HG03457 (cell line): ENCODE results near the gene ENPP7.

ENCODE experiments used
- ATAC-seq: cut with Tn5 transposase; IDR thresholded peaks from one replicate; pipeline ENCODE4 v1.9.1; 2021; ENCODE audit warnings: moderate number of reproducible peaks; ENCODE audit not compliant: unreplicated experiment

ENPP7 gene

DNA sequence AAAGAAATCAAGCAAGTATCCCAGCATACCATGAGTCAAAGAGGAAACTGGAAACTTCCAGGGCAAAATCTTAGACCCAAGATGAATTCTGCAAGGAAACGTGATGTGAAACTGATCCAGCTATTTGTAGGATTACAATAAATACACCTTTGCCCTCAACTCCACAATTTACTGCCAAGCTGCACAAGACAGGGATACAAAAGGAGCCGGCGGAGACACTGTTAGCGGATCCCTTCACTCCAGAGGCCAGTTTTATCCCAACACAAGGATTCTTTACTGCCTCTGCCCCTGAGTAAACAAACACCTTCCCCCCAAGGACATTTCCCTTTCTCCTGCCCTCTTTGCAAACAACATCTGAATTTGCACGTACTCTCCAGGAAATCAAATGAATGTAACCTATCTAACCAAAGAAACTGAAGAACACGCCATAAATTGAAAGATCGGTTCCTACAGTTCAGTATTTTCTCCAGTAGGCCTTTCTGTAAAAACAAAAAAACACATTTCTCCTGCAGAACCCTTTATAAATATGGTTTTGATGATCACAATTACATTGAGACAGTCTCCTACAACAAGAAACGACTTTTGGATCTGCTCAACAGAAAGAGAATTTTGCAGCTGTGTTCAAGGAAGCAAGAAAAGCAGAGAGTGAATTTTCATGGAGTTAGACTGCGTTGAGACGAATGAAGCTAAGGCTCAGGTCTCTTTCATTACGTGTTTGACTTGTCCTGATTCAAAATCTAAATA is 45.8 kb downstream of the ENPP7 start:
- ATAC-seq: no peak

DNA sequence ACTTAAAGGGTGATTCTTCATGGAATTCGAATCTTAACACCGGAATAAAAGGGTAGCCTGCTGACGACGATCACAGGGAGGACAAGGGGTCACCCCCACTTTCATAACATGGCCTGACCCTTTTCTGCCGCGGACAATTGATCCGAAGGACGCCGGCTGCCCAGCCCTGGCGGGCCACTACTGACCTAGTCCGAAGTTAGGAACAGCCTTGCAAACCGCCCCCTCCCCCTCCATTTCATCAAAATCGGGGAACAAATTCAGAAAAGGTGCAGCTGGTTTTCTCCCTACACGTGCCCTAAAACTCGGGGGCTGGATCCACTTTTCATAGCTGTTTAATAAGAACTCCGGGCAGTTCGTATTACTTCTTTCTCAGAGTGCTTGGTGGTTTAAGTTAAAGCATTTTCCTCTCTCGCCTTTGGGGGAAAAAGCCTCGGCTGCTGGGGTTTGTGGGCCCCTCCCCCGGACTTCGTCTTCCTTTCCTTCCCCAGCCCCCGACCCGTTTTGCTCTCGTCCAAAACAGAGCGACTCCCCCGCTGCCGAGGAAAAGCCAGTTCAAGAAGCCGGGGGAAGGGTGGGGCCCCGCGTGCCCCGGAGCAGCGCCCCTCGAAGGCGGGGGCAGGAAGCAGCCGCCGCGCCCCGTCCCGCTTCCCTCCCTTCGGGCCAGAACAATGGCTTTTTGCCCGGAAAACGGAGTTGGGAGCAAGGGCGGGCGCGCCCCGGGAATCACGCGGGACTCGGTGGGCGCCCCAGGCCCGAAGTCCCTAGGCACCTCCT is 46.6 kb downstream of the ENPP7 start:
- no peak for ATAC-seq

DNA sequence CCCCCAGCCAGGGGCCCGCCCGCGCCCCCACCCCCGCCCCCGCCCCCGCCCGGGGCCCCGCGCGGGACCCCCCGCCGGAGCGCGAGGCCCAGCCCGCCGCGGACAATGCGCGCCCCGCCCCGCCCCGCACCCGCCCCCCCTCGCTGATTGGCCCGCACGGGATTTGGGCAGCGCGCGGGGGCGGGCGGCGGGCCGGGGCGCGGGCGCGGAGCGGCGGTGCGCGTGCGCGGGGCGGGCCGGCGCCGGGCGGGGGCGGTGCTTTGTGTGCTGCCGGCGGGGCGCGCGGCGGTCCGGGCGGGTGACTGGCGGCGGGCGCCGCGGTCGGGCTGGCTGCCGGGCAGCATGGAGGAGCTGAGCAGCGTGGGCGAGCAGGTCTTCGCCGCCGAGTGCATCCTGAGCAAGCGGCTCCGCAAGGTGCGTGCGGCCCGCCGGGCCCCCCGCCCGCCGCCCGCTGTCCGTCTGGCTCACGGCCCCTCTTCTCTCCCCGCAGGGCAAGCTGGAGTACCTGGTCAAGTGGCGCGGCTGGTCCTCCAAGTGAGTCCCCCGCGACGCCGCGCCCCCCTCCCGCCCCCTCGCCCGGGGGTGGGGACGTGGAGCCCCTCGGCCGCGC is 47.3 kb downstream of the ENPP7 start, which contains the start of gene CBX2:
CBX2 (plus strand) TSS at position 255 of the 610 bp plus-strand sequence; CDS start at position 343, 88 bp downstream.
- no peak for ATAC-seq

- ATAC-seq: no peak
Observed at GRCh38 chr17:79778504-79779083, 47.9 kb downstream of the ENPP7 start.

GRCh38 chr17:79779084-79779529 is 48.4 kb downstream of the ENPP7 start:
- ATAC-seq: no peak

DNA sequence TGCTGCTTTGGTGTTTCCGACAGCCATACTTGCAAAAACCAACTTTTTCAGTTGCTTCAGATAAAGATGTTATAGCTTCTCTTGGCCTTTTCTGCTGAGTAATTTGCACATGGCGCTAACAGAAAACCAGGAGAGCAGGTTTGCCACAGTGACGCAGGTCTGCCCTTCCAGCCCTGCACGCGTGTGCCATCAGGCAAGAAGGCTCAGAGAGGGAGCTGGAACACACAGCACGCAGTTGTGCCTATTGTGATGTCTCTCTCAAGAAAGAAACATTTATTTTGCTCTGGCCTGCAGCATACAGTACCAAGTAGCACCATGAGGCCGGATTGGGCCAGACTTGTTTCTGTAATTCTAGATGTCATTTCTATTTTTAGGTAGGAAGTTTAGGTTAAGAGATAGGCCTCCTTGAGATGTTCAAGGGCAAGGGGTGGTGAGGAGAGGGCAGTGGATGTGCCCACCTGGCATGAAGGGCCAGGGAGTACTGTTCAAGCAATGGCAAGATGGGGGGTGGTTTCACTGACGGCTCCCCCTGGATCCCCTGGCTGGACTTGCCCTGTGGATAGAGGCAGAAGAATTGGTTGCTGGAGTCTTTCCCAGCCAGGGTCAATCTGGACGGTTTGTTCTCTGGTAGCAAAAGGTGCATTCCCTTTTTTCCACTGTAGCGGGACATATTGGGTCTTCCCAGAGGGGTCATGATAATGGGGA is 49.1 kb downstream of the ENPP7 start:
- no peak for ATAC-seq

GRCh38 chr17:79781012-79781650 is 50.4 kb downstream of the ENPP7 start:
- ATAC-seq: no peak

- ATAC-seq: no peak
Observed at GRCh38 chr17:79781736-79782575, 51.2 kb downstream of the ENPP7 start.

- ATAC-seq: no peak
Observed at GRCh38 chr17:79783891-79784290, 53.1 kb downstream of the ENPP7 start.

- ATAC-seq: no peak
Observed at GRCh38 chr17:79784353-79785016, 53.7 kb downstream of the ENPP7 start.

DNA sequence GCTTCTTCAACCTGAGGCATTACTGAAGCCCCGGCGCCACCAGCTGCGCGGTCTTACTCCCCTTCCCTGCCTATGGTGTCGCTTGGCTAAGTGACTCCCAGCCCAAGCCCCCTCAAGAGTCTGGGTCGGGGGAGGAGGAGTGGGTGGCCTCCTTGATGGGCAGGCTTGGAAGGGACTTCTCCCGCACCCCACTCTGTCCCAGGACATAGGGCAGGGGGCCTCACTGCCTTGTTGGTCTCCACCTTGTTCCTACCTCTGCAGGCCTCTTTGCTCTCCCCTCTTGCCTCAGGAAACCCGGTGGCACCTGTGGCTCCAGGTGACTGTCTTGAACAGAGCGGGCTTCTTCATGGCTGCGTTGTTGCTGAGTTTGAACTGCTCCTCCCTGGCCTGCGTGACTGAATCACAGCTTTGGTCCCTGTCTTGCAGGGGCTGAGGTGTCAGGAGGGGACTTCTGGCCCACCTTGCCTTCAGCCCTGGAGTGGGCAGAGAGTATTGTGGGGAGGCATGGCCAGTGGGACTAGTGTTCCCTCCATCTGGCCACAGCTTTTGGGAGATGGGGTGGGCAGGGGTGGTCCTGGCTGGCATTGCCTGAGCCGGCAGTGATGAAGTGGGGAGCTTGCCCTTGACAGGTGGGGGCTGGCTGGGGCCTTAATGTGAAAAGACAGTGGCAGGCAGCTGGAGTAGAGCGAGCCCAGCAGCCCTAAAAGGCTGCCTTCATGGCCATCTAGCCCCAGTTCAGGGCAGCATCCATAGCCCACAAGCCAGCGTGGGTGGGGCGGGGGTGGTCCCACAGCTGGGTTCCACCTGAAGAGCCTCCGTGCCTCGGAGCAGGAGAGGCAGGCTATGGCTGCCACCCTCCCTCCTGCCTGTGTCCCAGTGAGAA is 54.5 kb downstream of the ENPP7 start:
- ATAC-seq: no peak

- ATAC-seq: no peak
Observed at GRCh38 chr17:79785900-79786810, 55.4 kb downstream of the ENPP7 start.

- no peak for ATAC-seq
Observed at GRCh38 chr17:79786930-79787643, 56.3 kb downstream of the ENPP7 start.

DNA sequence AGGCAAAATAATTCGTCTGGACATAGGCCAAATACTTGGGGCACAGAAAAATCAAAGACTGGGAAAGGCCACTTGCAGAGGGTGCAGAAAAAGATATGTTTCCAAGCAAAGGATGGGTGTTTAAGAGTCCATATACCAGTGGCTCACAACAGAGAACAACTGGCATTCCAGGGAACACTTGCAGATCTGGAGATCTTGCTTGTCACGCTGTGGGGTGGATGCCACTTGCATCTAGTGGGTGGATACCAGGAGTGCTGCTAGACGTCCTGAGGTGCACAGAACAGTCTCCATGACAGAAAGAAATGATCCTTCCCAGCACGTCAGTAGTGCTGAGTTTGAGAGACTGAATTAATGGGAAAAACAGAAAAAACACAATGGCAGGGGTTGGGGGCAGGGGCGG is 57.7 kb downstream of the ENPP7 start:
- no peak for ATAC-seq

GRCh38 chr17:79788989-79789942 is 58.5 kb downstream of the ENPP7 start:
- ATAC-seq: no peak
